ENCODE results near the gene RAB13. TPM values are rescaled to one million over a fixed set of nuclear protein-coding genes. Genes with fewer than 3 reads are reported as not detected.

Gene RAB13
- total RNA-seq, 1 experiment from 2014 or later, result 70.6 TPM

DNA sequence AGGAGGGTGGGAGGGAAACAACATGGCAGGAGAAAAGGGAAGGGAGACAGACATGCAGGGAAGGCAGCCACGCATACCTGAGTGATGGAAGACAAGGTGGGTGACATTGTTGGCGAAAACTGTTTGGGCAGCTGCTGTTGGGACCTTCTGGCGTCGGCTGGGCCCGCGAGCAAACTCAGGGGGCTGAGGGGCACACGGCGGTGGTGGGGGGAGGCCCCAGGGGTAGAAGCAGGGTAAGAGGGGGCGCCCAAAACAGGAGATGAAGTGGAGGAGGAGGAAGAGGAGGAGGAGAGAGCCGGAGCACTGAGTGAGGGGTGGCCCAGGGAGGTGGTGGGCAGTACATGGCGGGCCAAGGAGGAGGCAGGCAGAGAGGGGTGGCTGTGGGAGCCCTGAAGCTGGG, 35.0 kb downstream of the RAB13 start:
- H3K27ac ChIP-seq (ENCODE audit: low read length), result no peak overlapping the region
- H3K36me3 ChIP-seq (ENCODE audit: control insufficient read depth, insufficient read depth, low read length), result peaks cover 3% of the 10 kb centered on the region
- TF ChIP-seq SIN3A (IDR thresholded peaks at IDR 0.05; ENCODE audit: borderline replicate concordance, insufficient read depth, low read depth, low read length), result no peak
- DNase-seq (ENCODE audit: low read depth, low spot score) (no peak), ATAC-seq (no peak)
- peaks cover 10% of the 10 kb centered on the region for H3K4me1 ChIP-seq (ENCODE audit: control insufficient read depth, insufficient read depth, low read length)
- no peaks in the 10 kb centered on the region for H3K27me3 ChIP-seq (ENCODE audit: control insufficient read depth, insufficient read depth, low read length)
- H3K9me3 ChIP-seq (ENCODE audit: control insufficient read depth, insufficient read depth, low read depth, low read length), result no peaks in the 10 kb centered on the region
- CTCF ChIA-PET, result no interaction called here
- no TSS peak for BruUV-seq (replicated peaks)
- H3K4me3 ChIP-seq (ENCODE audit: low read depth in 2 of 2, low read length in 2 of 2), result no peak overlapping the region
- in situ Hi-C loops (cut with HindIII; ENCODE audit: low pct_unique_long_range_greater_than_20kb, low sequenced_read_pairs), result no loop called here
- intact Hi-C loops (cut with micrococcal nuclease; ENCODE audit: unreplicated experiment), result no loop called here
- POLR2A ChIA-PET, result no interaction called here

DNA sequence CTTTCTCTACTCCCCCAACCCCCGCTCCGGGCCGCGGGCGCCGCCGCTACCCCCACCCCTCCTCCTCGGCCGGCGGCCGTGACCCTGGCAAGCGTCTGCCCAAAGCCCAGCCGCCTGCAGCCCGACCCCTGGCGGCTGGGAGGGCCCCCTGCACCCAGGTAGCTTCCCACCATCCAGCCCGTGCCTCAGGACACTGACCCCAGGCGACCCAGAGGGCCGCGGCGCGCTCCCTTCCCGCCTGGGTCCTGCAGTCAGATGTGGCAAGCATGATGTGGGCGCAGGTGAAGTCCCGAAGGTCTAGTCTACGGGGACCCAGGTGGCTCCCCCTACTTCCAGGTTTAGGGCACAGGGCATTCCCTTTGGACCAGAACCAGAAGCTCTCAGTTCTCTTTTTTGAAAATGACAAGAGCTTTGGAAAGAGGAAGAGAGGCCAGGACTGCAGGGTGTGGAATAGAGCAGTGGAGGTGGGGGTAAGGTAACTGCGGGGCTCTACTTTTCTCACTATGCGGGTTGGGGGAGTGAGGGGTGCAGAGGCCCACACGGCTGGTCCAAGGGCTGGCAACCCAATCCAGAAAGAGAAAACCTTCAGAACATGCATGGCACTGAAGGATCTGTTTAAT, 39.4 kb downstream of the RAB13 start, which contains the start of gene DENND4B:
DENND4B (minus strand) TSS at position 97 of the 620 bp plus-strand sequence. CDS start 2,344 bp downstream, outside the sequence.
- ATAC-seq (peak; percentile 95), DNase-seq (ENCODE audit: low read depth, low spot score) (no peak)
- intact Hi-C loops (cut with micrococcal nuclease; ENCODE audit: unreplicated experiment) (no loop called here), in situ Hi-C loops (cut with HindIII; ENCODE audit: low pct_unique_long_range_greater_than_20kb, low sequenced_read_pairs) (no loop called here)
- Histone ChIP-seq H3K9me3 (ENCODE audit: control insufficient read depth, insufficient read depth, low read depth, low read length) (no peaks in the 10 kb centered on the region), H3K36me3 (ENCODE audit: control insufficient read depth, insufficient read depth, low read length) (no peaks in the 10 kb centered on the region; the same call in none of the 2 replicates), H3K4me3 (ENCODE audit: low read depth in 2 of 2, low read length in 2 of 2) (peak within 1 kb of the TSS; percentile 77 to 78), H3K4me1 (ENCODE audit: control insufficient read depth, insufficient read depth, low read length) (peaks cover 14% of the 10 kb centered on the region), H3K27me3 (ENCODE audit: control insufficient read depth, insufficient read depth, low read length) (no peaks in the 10 kb centered on the region), H3K27ac (ENCODE audit: low read length) (peak within 1 kb of the TSS; percentile 78)
- TF ChIP-seq TCF7L2 (IDR thresholded peaks at IDR 0.05; ENCODE audit: low read depth, low read length) (no peak), SIN3A (IDR thresholded peaks at IDR 0.05; ENCODE audit: borderline replicate concordance, insufficient read depth, low read depth, low read length) (no peak), POLR2AphosphoS5 (IDR thresholded peaks at IDR 0.05; ENCODE audit: low read depth, low read length) (peak; percentile 45; the same call in 1 of the 2 replicates)
- TF ChIP-seq, protein P1, sequence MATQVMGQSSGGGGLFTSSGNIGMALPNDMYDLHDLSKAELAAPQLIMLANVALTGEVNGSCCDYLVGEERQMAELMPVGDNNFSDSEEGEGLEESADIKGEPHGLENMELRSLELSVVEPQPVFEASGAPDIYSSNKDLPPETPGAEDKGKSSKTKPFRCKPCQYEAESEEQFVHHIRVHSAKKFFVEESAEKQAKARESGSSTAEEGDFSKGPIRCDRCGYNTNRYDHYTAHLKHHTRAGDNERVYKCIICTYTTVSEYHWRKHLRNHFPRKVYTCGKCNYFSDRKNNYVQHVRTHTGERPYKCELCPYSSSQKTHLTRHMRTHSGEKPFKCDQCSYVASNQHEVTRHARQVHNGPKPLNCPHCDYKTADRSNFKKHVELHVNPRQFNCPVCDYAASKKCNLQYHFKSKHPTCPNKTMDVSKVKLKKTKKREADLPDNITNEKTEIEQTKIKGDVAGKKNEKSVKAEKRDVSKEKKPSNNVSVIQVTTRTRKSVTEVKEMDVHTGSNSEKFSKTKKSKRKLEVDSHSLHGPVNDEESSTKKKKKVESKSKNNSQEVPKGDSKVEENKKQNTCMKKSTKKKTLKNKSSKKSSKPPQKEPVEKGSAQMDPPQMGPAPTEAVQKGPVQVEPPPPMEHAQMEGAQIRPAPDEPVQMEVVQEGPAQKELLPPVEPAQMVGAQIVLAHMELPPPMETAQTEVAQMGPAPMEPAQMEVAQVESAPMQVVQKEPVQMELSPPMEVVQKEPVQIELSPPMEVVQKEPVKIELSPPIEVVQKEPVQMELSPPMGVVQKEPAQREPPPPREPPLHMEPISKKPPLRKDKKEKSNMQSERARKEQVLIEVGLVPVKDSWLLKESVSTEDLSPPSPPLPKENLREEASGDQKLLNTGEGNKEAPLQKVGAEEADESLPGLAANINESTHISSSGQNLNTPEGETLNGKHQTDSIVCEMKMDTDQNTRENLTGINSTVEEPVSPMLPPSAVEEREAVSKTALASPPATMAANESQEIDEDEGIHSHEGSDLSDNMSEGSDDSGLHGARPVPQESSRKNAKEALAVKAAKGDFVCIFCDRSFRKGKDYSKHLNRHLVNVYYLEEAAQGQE (IDR thresholded peaks at IDR 0.05; ENCODE audit: insufficient read depth in 1 of 2, low read depth in 2 of 2, low read length in 1 of 2), result no peak
- TF ChIP-seq, protein P2, sequence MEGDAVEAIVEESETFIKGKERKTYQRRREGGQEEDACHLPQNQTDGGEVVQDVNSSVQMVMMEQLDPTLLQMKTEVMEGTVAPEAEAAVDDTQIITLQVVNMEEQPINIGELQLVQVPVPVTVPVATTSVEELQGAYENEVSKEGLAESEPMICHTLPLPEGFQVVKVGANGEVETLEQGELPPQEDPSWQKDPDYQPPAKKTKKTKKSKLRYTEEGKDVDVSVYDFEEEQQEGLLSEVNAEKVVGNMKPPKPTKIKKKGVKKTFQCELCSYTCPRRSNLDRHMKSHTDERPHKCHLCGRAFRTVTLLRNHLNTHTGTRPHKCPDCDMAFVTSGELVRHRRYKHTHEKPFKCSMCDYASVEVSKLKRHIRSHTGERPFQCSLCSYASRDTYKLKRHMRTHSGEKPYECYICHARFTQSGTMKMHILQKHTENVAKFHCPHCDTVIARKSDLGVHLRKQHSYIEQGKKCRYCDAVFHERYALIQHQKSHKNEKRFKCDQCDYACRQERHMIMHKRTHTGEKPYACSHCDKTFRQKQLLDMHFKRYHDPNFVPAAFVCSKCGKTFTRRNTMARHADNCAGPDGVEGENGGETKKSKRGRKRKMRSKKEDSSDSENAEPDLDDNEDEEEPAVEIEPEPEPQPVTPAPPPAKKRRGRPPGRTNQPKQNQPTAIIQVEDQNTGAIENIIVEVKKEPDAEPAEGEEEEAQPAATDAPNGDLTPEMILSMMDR (IDR thresholded peaks at IDR 0.05), result peak; percentile 99
- ChIA-PET POLR2A (interaction anchor here (0.6 to 0.7 kb wide), 2 partner anchors 12 to 50 kb away, joined by 3 to 8 read pairs; no protein-coding TSS in a partner anchor), CTCF (interaction anchor here (0.5 to 1.1 kb wide), 11 partner anchors 18 to 1303 kb away, joined by 3 to 12 read pairs (median 5); partner anchors contain the start of gene GATAD2B)
- no TSS peak for BruUV-seq (replicated peaks)
